H9 (cell line): ENCODE measurements around the gene NDUFV3. TPM values are rescaled to one million over a fixed set of nuclear protein-coding genes. Genes with fewer than 3 reads are reported as not detected.

Experiments
- DNase-seq: peaks from one replicate; pipeline ENCODE4 v3.0.0-alpha.2; 2017
- H2AFZ ChIP-seq: one replicate; pipeline ENCODE4 v1.6.1; 2013; ENCODE audit warnings: mild to moderate bottlenecking, low read length, control low read depth, moderate library complexity
- H2AK5ac ChIP-seq: 2 replicates; pipeline ENCODE4 v1.6.1; 2013; ENCODE audit warnings: low read length, control low read depth, mixed read lengths; ENCODE audit not compliant: insufficient read length
- H2BK120ac ChIP-seq: one replicate; pipeline ENCODE4 v1.6.1; 2013; ENCODE audit warnings: low read depth, mild to moderate bottlenecking, low read length, control low read depth, inconsistent platforms; ENCODE audit not compliant: poor library complexity, severe bottlenecking
- H2BK12ac ChIP-seq: 2 replicates; pipeline ENCODE4 v1.6.1; 2013; ENCODE audit warnings: low read length, control low read depth, mixed read lengths, low read depth; ENCODE audit not compliant: insufficient read length
- H2BK15ac ChIP-seq: 2 replicates; pipeline ENCODE4 v1.6.1; 2013; ENCODE audit warnings: low read depth, low read length, control low read depth
- H2BK20ac ChIP-seq: one replicate; pipeline ENCODE4 v1.6.1; 2013; ENCODE audit warnings: low read depth, mild to moderate bottlenecking, low read length, control low read depth, inconsistent platforms; ENCODE audit not compliant: poor library complexity, severe bottlenecking
- H2BK5ac ChIP-seq: 2 replicates; pipeline ENCODE4 v1.6.1; 2013; ENCODE audit warnings: low read length, control low read depth, mixed read lengths; ENCODE audit not compliant: insufficient read length
- H3K14ac ChIP-seq: 2 replicates; pipeline ENCODE4 v1.6.1; 2013; ENCODE audit warnings: low read length, control low read depth; ENCODE audit not compliant: insufficient read depth
- H3K18ac ChIP-seq: 2 replicates; pipeline ENCODE4 v1.6.1; 2013; ENCODE audit warnings: low read depth, mild to moderate bottlenecking, mixed read lengths, low read length, control low read depth; ENCODE audit not compliant: insufficient read length
- H3K23ac ChIP-seq: 2 replicates; pipeline ENCODE4 v1.6.1; 2013; ENCODE audit warnings: low read length, control low read depth, mixed read lengths, low read depth; ENCODE audit not compliant: insufficient read length
- H3K23me2 ChIP-seq: 2 replicates; pipeline ENCODE4 v1.6.1; 2013; ENCODE audit warnings: low read depth, mild to moderate bottlenecking, mixed read lengths, low read length, control low read depth; ENCODE audit not compliant: insufficient read length, poor library complexity, severe bottlenecking
- H3K27ac ChIP-seq: 2 replicates; pipeline ENCODE4 v1.5.1; 2013; ENCODE audit warnings: low read length, control low read depth, mixed read lengths, low read depth; ENCODE audit not compliant: insufficient read length
- H3K27me3 ChIP-seq: 2 replicates; pipeline ENCODE4 v1.6.1; 2013; ENCODE audit warnings: low read length, control low read depth, inconsistent platforms; ENCODE audit not compliant: insufficient read depth
- H3K4ac ChIP-seq: 2 replicates; pipeline ENCODE4 v1.6.1; 2013; ENCODE audit warnings: low read depth, mild to moderate bottlenecking, control low read depth, inconsistent platforms, low read length, moderate library complexity
- H3K4me1 ChIP-seq: 2 replicates; pipeline ENCODE4 v1.6.1; 2013; ENCODE audit warnings: low read length, control low read depth, inconsistent platforms; ENCODE audit not compliant: insufficient read depth
- H3K4me2 ChIP-seq: 2 replicates; pipeline ENCODE4 v1.6.1; 2013; ENCODE audit warnings: low read length, control low read depth, mixed read lengths; ENCODE audit not compliant: insufficient read length, insufficient read depth
- H3K56ac ChIP-seq: 2 replicates; pipeline ENCODE4 v1.6.1; 2013; ENCODE audit warnings: low read depth, mild to moderate bottlenecking, mixed read lengths, low read length, control low read depth; ENCODE audit not compliant: insufficient read length
- H3K79me1 ChIP-seq: 2 replicates; pipeline ENCODE4 v1.6.1; 2013; ENCODE audit warnings: low read depth, mild to moderate bottlenecking, moderate library complexity, low read length, control low read depth, inconsistent platforms; ENCODE audit not compliant: insufficient read depth, poor library complexity, severe bottlenecking
- H3K79me2 ChIP-seq: 2 replicates; pipeline ENCODE4 v1.6.1; 2013; ENCODE audit warnings: low read length, control low read depth, inconsistent platforms; ENCODE audit not compliant: insufficient read depth
- H3K9ac ChIP-seq: 2 replicates; pipeline ENCODE4 v1.6.1; 2013; ENCODE audit warnings: low read length, control low read depth, mixed read lengths; ENCODE audit not compliant: insufficient read length; ENCODE audit errors: extremely low read depth
- H3K9me3 ChIP-seq: one replicate; pipeline ENCODE4 v1.6.1; 2013; ENCODE audit warnings: low read depth, low read length, inconsistent platforms; ENCODE audit not compliant: control insufficient read depth
- H3T11ph ChIP-seq: one replicate; pipeline ENCODE4 v1.6.1; 2013; ENCODE audit warnings: mild to moderate bottlenecking, low read length, control low read depth, inconsistent platforms
- H4K20me1 ChIP-seq: one replicate; pipeline ENCODE4 v1.6.1; 2013; ENCODE audit not compliant: control insufficient read depth, insufficient read length, insufficient read depth
- H4K5ac ChIP-seq: 2 replicates; pipeline ENCODE4 v1.6.1; 2013; ENCODE audit warnings: low read depth, mild to moderate bottlenecking, mixed read lengths, low read length, control low read depth; ENCODE audit not compliant: insufficient read length
- H4K8ac ChIP-seq: replicated peaks from 2 replicates; pipeline ENCODE4 v1.6.1; 2013; ENCODE audit warnings: low read length, control low read depth, mixed read lengths, low read depth; ENCODE audit not compliant: insufficient read length
- H4K91ac ChIP-seq: 2 replicates; pipeline ENCODE4 v1.6.1; 2013; ENCODE audit warnings: low read depth, mild to moderate bottlenecking, moderate library complexity, mixed read lengths, low read length, control low read depth; ENCODE audit not compliant: insufficient read length
- H3K27ac Mint-ChIP-seq, 3 experiments: 2 replicates in 2 of 3; 3 replicates in 1 of 3; pipeline ENCODE4 v1.8.0; 2020 to 2021; ENCODE audit warnings: mixed read lengths in 3 of 3, mild to moderate bottlenecking in 1 of 3, moderate library complexity in 1 of 3
- H3K27me3 Mint-ChIP-seq: 2 replicates; pipeline ENCODE4 v1.8.0; 2021; ENCODE audit warnings: low read depth, mild to moderate bottlenecking, moderate library complexity, mixed read lengths
- H3K36me3 Mint-ChIP-seq, 3 experiments: 2 replicates in 2 of 3; 3 replicates in 1 of 3; pipeline ENCODE4 v1.8.0; 2020 to 2021; ENCODE audit warnings: low read depth in 3 of 3, mixed read lengths in 3 of 3; ENCODE audit not compliant: insufficient read depth in 1 of 3
- H3K4me1 Mint-ChIP-seq, 2 experiments: 2 replicates each; pipeline ENCODE4 v1.8.0; 2020; ENCODE audit warnings: mixed read lengths in 2 of 2
- H3K4me3 Mint-ChIP-seq, 2 experiments: 2 replicates in 1 of 2; 3 replicates in 1 of 2; pipeline ENCODE4 v1.8.0; 2020 to 2021; ENCODE audit warnings: mild to moderate bottlenecking in 2 of 2, mixed read lengths in 2 of 2, moderate library complexity in 1 of 2
- H3K9me3 Mint-ChIP-seq, 2 experiments: 2 replicates in 1 of 2; 3 replicates in 1 of 2; pipeline ENCODE4 v1.8.0; 2020; ENCODE audit warnings: mild to moderate bottlenecking in 2 of 2, mixed read lengths in 2 of 2, moderate library complexity in 1 of 2
- WGBS: extraction: QIAGEN DNeasy Blood & Tissue Kit; methylation state at CpG from one replicate; pipeline ENCODE4 v1.1.7; 2013; ENCODE audit warnings: missing lambda C conversion rate, low lambda C conversion rate, mixed read lengths; ENCODE audit not compliant: insufficient read length; ENCODE audit errors: extremely low coverage; 5-methylcytosine and 5-hydroxymethylcytosine counted together
- total RNA-seq: library from RNA; stranded (reverse); gene quantifications from 2 replicates; pipeline ENCODE4 v1.2.1, GENCODE V29; 2021
- TF ChIP-seq, protein P1 (sequence below): fragments of 200-600 bp; sonication (generic); conservative IDR thresholded peaks from 3 replicates; pipeline ENCODE4 v1.8.0; 2021; ENCODE audit warnings: antibody characterized with exemption, mild to moderate bottlenecking

The NDUFV3 gene
- total RNA-seq, 1 experiment from 2014 or later = 35.6 TPM

DNA sequence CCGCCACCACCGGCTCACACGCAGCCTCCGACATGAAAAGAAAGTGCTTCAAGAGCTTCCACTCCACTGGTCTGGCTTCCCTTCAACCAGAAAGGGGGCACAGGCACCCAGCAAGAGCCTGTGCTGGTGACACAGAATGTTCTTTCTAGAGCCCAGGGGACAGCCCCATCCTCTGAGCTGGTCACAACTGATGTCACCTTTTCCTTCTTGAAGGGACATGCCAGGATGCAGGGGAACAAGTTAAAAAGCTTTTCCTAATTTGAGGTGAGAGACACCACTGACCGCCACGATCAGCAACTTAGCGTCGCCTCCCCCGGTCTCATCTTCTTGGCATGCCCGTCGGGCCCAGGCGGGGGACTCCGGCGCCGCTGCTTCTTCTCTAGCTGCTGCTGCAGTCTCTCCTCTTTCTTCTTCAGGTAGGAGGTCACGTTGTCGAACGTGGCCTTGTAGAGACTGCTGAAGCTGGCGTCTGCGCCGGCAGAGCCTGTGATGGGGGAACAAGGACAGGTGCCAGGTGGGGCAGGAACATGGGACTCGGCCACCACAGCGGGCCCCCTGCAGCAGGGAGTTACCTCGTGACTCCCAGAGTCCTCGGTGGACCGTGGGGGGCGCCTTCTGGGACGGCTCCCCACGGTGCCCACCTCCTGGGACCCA lies 43.2 kb upstream of the NDUFV3 start:
- no peak overlapping the region for H2BK20ac ChIP-seq
- H3K4me1 ChIP-seq = no peaks in the 10 kb centered on the region
- H3K23ac ChIP-seq = no peak overlapping the region
- no peak overlapping the region for H2BK5ac ChIP-seq
- Mint-ChIP-seq H3K4me3 (no peak overlapping the region), H3K27ac (peak overlapping the region in 1 of 3 experiments; percentile 60; a peak in 1 of 7 replicates), H3K4me1 (no peaks in the 10 kb centered on the region), H3K36me3 (peaks cover 57 to 93% (median 92%) of the 10 kb centered on the region in 3 experiments), H3K9me3 (no peaks in the 10 kb centered on the region), H3K27me3 (no peaks in the 10 kb centered on the region)
- H3K27ac ChIP-seq = no peak overlapping the region
- TF ChIP-seq, protein P1, sequence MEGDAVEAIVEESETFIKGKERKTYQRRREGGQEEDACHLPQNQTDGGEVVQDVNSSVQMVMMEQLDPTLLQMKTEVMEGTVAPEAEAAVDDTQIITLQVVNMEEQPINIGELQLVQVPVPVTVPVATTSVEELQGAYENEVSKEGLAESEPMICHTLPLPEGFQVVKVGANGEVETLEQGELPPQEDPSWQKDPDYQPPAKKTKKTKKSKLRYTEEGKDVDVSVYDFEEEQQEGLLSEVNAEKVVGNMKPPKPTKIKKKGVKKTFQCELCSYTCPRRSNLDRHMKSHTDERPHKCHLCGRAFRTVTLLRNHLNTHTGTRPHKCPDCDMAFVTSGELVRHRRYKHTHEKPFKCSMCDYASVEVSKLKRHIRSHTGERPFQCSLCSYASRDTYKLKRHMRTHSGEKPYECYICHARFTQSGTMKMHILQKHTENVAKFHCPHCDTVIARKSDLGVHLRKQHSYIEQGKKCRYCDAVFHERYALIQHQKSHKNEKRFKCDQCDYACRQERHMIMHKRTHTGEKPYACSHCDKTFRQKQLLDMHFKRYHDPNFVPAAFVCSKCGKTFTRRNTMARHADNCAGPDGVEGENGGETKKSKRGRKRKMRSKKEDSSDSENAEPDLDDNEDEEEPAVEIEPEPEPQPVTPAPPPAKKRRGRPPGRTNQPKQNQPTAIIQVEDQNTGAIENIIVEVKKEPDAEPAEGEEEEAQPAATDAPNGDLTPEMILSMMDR = no peak
- H3K9me3 ChIP-seq = no peaks in the 10 kb centered on the region
- H3K9ac ChIP-seq = no peak overlapping the region
- no peaks in the 10 kb centered on the region for H4K20me1 ChIP-seq
- peaks cover 4% of the 10 kb centered on the region for H3K79me2 ChIP-seq
- no peak overlapping the region for H3K4ac ChIP-seq
- no peak overlapping the region for H4K5ac ChIP-seq
- no peak overlapping the region for H3K18ac ChIP-seq
- H4K91ac ChIP-seq = no peak overlapping the region
- no peak overlapping the region for H2BK120ac ChIP-seq
- no peak overlapping the region for H3T11ph ChIP-seq
- H2AK5ac ChIP-seq = no peak overlapping the region
- WGBS = no CpG with 5 or more reads among the region's 29 CpGs
- no peaks in the 10 kb centered on the region for H3K27me3 ChIP-seq
- peak overlapping the region; percentile 95 for H4K8ac ChIP-seq
- H3K14ac ChIP-seq = no peak overlapping the region
- H2BK15ac ChIP-seq = no peak overlapping the region
- H3K79me1 ChIP-seq = peaks cover 3% of the 10 kb centered on the region
- no peak overlapping the region for H3K4me2 ChIP-seq
- no peak for DNase-seq
- no peak overlapping the region for H2BK12ac ChIP-seq
- H3K56ac ChIP-seq = no peak overlapping the region
- H3K23me2 ChIP-seq = no peaks in the 10 kb centered on the region
- no peak overlapping the region for H2AFZ ChIP-seq
